ENCODE results near the gene MRM2.

DNA sequence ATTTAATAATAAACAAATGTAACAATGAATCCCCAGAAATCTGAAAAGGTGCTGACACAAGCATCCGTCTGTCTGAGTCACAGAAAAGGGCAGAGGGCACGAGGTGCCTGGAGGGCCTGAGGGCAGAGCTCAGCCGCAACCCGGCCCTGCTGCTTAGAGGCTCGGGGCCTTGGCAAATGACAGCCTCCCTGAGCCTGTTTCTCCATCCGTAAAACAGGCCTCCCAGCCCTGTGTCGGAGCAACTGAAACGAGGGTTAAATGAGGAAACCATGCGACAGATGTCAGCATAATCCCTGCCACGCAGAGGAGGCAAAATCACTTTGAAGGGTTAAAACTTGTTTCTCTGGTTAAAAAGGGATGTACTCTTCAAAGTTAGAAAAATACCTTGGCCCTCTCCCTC, 24.9 kb upstream of the MRM2 start:
- TF ChIP-seq, protein P1, sequence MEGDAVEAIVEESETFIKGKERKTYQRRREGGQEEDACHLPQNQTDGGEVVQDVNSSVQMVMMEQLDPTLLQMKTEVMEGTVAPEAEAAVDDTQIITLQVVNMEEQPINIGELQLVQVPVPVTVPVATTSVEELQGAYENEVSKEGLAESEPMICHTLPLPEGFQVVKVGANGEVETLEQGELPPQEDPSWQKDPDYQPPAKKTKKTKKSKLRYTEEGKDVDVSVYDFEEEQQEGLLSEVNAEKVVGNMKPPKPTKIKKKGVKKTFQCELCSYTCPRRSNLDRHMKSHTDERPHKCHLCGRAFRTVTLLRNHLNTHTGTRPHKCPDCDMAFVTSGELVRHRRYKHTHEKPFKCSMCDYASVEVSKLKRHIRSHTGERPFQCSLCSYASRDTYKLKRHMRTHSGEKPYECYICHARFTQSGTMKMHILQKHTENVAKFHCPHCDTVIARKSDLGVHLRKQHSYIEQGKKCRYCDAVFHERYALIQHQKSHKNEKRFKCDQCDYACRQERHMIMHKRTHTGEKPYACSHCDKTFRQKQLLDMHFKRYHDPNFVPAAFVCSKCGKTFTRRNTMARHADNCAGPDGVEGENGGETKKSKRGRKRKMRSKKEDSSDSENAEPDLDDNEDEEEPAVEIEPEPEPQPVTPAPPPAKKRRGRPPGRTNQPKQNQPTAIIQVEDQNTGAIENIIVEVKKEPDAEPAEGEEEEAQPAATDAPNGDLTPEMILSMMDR (IDR thresholded peaks at IDR 0.05): no peak
- TF ChIP-seq POLR2A (IDR thresholded peaks at IDR 0.05): no peak

All from tibial nerve (tissue), 3 donors.